Activated CD4-positive, alpha-beta T cell treated with anti-CD3 and anti-CD28 coated beads, Interleukin-2, amount 50 U/mL, for 16 hours (primary cell): ENCODE measurements around the gene ARHGAP32.

ENCODE experiments used
- DNase-seq: peaks from one replicate; pipeline ENCODE4 v3.0.0-alpha.2; 2020

Gene ARHGAP32

DNA sequence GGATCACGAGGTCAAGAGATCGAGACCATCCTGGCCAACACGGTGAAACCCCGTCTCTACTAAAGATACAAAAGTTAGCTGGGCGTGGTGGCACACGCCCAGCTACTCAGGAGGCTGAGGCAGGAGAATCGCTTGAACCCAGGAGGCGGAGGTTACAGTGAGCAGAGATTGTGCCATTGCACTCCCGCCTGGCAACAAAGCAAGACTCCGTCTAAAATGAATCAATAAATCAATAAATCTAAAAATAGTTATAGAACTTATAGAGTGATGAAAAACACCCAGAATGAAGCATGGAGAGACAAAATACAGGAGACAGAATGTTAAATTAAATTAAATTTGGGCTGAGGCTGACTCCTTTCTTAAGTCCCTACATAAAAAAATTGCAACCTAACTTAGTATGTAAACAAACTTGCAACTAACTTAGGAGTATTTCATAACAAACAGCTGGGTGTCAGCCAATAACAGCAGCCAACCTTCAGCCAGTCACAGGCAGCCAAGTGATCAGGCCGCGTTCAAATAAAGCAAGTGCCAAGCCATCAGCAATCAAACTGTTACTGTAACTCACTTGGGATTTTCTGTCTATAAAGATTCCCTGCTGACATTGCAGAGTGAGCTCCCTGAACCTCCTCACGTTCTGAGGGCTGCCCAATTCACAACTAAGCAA is 242.2 kb downstream of the ARHGAP32 start:
- no peak for DNase-seq

DNA sequence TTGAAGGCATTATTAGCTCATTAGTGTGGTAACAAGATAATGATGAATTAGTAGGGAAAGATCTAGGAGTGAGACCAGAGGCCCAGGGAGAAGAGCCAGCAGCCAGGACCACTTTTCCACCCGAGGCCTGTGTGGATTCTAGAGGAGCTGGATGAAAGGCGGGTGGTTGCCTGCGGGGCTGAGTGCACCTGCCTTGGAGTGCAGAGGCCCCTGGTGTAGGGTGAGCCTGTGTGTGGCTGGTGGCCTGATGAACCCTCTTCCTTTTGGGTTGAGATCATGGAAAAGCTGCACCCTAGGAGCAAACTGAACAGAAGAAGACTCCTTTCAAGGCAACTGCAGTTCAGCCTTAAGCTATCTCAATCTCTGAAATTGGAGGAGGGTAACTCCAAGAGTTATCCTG is 243.5 kb downstream of the ARHGAP32 start:
- DNase-seq = no peak

DNA sequence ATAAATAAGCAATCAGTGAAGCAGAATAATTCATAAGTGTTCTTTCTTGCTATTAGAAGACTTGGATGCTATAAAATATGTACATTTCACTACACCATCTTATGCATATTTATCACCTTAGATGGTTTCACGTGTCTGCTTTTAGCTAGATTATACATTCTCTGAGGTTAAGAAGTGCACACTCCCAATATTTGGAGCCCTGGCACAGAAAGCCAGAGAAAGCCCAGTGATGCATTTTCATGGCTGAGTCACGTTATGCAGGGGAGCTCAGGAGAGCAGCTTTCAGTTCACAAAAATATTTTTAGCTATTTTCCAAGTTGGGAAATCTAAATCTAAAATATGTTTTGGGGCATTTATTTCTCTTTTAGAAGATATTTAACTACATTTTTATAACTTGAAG is 244.4 kb downstream of the ARHGAP32 start:
- DNase-seq = no peak

DNA sequence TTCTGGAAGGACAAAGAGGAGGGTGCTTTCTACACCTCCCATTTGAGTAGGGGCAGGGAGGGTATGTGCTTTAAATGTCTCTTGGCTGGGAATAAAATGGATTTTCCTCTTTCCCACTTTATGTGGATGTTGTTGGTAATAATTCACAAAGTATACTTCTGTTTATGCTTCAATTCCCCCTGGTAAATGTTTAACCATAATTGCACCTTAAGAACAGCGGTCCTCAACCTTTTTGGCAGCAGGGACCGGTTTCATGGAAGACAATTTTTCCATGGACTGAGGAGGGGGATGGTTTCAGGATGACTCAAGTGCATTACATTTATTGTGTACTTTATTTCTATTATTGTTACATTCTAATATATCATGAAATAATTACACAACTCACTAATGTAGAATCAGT is 245.5 kb downstream of the ARHGAP32 start:
- no peak for DNase-seq

DNA sequence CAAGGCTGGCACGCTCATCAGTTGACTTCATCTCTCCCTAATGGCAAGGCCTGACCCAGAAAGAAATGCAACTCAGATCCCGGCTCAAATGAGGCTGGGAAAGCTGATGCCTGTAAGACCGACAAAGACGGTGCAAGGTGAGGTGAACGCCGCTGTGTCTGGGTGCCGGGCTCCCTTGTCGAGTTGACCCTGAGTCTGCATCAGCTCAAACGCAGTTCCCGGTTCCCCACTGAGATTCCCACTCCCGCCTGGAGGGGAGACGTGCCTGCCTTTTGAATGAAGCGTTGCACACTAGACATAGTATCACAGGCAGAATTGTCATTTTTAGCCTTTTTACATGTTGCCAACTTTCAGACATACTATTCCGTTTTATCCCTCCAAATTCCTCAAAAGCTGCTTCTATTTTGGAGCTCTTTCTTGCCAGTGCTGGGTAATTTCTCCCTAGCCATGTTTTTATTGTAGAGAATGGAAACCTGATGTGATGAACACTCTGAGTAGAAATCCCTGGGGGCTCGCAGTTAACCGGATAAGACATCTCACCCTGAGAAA is 248.6 kb downstream of the ARHGAP32 start:
- no peak for DNase-seq

DNA sequence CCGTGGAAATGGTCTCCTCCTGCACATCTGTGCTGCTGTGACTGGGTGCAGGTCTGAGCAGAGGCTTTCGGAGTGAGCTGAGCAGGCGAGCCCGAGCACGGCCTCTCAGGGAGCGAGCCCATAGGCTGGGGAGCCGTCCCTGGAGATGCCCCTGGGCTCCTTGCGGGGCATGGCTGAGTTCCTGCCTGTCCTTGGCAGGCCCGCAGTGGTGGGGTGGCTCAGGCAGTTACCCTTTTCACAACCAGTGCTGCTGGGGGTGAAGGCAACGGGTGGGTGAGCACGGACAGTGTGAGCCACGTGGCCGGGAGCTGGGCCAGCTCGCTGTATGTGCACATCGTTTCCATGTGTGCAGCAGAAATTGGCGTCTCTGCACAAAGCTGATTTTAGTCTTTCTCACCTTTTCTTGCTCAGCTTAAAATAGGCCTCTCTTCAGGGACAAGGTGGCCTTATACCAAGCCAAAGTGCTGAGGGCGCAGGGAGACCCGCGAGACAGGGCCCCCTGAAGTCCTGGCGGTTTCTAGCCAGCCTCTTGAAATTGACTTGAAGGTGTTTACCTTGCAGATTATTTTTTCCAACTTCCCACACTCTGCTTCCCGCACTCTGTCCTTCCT is 249.2 kb downstream of the ARHGAP32 start, which contains the start of gene TP53AIP1:
TP53AIP1 (minus strand) TSS at position 55 of the 611 bp plus-strand sequence. CDS start 5,053 bp downstream, outside the sequence.
- no peak for DNase-seq

DNA sequence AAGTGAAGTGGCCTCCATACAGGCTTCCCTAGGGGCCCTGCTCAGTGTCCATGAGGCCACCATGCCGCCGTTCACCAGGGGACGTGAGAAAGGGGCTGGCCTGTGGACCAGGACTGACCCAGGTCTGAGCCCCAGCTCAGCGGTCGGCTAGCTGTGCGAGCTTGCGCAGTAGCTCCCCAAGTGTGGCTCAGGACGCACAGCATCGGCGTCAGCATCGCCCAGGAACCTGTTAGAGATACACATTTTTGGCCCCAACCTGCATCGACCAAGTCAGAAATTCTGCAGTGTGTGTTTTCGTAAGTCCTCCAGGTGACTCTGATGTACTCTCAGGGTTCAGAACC is 249.9 kb downstream of the ARHGAP32 start:
- no peak for DNase-seq

DNA sequence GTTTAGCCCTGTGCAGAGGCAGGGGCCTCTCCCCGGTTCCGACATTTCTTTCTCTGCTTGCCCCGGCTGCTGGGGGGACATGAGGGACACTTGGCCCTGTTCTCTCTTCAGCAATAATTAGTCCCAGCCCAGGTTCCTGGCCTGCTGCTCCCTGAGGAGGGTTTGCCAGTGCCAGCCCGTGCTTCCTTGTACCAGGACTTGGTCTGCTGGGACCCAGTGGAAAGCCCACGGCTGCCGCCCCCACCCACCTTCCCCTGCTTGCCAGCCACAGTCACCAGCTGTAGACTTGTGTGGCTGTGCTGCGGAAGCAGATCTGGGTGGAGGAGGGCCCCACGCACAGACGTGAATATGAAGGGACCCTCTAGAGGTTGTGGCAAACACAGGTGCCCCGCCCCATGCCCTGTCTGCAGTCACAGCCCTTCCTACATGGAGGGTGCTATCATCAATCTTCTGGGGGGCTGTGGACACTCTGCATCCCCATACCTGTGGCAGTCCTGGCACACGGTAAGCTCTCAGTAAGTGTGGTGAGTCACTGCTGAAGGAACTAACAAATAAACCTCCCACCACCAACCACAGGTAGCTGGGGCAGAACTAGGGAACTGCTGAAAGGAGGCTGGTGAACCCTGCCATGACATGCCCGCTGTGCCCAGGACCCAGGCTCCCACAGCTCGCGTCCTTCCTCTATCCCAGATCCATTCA is 250.4 kb downstream of the ARHGAP32 start:
- no peak for DNase-seq

DNA sequence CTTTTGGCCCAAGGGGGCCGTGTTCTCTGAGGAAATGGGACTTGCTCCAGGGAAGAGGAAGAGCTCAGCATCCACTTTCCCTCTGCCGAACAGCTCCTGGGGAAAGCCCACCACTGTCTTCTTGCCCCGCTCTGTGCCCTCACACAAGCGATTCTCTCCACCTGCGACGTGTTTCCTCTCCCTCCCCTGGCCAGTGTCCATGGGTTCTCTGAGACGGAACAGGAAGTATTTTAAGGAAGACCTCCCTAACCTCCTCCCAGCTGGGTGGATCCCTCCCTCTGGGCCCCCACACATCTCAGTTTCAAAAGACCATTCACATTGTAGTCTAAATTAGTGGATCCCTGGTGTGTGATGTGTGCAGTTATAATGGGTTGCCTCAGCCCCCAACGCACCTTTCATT is 251.0 kb downstream of the ARHGAP32 start:
- no peak for DNase-seq

DNA sequence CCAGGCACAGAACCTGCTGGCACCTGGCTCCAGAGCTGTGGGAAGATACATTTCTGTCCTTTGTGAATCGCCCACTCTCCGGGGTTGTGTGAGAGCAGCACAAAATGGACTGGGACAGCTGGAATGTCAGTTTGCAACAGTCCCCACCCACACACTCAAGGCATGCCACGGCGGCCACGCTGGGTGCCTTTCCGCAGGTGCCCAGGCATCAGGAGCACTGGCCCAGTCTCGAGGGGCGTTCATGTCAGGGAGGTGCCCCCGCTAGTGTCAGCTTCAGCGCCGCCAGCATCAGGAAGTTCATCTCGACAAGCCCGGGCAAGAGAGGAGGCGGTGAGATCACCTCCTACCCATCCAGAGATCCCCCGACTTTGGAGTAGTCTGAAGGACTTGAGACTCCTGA is 251.5 kb downstream of the ARHGAP32 start:
- DNase-seq = no peak

DNA sequence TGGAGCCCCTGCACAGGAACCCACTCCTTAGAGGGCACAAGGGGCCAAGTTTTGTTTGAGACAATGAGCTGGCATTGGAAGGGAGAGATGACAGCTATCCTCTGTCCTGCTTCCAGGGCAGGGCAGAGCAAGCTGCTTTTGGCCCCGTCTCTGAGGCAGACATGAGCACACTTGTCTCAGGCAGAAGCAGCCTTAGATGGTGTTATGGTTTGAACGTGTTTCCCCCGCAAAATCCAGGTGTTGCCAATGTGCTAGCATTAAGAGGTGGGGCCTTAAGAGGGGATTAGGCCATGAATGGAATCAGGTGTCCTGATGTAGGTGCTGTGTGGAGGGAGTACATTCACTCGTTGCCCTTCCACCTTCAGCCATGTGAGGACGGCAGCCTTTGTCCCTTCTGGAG is 252.0 kb downstream of the ARHGAP32 start:
- DNase-seq = no peak

DNA sequence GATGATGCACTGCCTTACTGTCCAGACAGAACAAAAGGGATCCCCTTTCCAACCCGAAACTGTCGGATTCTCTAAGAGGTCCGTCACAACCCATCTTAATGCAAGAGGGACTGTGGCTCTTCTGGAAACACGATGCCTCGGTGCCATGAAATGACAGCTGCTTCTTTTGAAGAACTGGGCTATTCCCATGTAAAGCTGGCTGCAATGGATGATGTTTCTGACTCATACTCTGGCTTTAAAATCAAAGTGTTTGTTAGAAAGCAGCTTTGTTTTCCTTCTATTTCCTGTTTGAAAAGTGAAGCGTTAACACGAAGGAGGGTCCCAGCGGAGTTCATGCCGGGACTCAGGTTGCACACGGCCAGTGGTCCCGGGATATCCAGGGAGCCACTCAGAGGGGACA is 252.5 kb downstream of the ARHGAP32 start:
- DNase-seq = no peak

DNA sequence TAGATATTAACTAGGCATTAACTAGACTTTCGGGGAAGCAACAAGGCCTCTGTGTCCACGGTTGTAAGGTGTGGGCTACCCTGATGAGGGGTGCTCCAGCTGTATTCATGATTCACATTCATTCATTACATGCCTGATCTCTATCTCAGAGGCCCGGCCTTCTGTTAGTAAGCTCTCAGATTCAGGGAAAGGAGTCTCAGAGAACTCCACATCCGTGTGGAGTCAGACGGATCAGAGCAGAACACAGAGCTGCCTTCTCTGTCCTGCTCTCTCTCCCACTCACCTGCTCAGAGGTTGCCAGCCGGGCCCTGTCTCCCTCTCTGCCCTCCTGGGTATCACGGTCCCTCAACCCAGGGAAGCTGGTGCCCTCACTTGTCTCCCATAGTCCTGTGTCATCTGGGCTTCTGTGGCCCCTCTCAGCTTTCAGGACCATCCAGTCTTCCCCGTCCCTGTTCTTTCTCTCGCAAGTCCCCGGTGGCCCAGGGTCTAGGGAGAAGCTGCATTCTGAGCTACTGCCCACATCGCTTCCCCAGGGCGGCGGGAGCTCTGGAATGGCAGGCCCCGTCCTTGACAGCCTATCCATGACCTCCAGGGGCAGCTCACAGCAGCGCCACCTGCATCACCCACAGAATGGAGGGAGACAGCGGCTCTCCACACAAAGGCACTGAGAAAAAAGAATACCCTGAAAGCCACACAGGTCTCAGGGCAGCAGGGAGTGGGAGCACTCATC is 253.8 kb downstream of the ARHGAP32 start:
- no peak for DNase-seq

DNA sequence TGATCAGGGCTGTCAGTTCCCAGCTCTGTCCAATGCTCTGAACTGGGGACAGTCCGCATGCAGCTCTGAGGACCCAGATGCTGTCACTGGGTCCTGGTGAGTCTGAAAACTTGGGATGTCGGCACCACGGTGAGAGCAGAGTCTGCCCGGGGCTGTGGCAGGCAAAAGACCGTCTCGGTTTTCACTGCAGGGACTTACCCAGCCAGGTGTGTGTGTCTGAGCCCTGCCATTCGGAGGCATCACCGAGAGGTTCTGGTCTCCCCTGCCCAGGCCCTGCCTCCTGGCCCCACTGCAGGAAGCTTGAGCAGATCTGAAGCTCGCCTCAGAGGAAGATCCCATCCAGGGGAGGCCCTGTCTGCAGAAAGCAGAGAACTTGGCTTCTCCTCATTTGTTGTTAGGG is 254.6 kb downstream of the ARHGAP32 start:
- no peak for DNase-seq

DNA sequence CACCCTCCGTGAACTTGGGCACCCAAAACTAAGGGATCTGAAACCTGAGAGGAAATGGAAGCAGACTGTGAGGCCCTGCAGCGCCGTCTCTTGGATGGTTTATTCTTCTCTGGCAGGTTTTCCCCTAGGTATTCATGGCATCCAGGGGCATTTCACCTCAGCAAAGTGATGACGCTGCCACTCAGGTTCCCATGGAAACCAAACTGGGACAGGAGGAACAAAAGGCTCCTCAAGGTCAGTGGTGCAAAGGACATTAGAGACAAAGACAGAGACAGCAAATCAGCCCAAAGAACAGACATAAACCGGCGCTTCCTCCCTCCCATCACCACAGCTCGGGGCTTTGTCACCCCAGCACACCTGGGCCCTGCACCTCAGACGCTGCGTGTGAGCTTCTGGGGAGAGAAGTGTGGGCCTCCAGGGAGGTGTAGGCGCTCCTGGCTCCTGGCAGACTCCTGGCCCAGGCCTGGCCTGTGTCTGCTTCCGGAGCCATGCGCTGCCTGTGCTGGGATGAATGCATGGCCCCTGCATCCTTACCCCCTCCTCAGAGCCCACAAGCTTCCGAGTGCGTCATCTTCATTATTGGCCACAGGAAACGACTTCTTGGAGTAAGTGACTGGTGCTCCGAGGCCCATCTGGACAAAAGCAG is 255.4 kb downstream of the ARHGAP32 start:
- no peak for DNase-seq

DNA sequence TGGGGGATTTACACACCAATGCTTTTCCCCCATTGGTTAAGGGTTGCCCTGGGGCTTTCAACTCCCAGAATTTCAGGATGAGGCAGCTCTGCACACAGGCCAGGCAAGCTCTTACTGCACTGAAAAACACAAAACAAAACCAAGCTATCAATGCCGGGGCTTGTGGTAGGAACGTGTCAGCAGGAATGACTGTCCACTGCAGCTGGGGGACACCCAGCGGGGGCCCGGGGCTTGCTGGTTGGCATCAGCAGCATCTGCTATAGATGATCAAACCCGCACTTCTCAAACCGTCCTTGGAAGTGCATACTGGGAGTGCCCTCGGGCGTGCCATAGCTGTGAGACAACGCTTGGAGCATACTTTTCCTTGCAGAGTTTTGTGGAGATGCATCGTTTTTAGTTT is 257.2 kb downstream of the ARHGAP32 start:
- no peak for DNase-seq

DNA sequence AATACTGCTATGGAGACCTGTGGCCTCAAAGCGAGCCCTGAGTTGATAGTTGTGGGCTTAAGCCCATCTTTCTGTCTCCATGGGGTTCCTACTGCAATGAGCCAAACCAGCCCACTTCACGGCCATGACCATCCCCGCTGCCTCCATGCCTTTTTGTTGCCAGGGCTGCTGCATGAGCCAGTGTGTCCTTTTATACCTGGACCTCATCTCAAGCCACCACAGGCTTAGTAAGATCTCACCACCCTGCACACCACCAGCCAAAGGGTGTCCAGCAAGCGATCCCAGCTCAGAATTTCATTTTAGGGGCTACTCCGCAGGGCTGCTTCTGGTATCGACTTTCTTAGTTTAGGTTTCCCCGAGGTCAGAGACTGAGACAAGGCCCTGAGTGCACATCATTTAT is 257.8 kb downstream of the ARHGAP32 start:
- no peak for DNase-seq

DNA sequence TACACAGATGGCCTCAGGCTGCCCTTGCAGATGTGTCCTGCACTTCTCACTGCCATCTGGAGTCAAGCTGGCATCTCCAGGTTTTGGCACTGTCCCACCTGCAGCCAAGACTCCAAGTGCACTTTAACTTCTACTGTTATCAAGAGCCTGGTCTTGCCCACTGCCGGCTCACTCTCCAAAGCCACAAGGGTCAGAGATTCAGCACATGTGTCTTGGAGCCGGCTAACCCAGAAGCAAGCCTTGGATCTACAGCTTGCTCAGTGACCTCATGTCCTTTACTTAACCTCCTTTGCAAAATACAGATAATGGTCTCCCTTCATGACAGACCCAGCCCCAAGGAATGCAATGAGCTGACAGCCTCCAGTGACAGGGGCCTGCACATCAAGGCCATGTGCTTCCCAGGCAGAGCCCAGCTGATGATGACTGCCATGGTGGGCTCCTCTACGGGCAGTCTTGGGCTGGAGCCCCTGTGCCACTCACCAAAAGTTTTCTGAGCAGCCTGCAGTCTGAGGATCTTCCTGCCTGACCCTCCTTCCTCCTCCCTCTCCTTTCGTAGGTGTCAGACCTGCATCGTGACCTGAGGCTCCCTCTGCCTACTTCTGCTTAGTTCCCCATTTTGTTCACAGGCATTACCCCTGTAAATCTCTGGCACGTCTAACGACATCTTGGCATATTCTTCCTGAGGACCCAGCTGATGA is 258.5 kb downstream of the ARHGAP32 start:
- DNase-seq = no peak

DNA sequence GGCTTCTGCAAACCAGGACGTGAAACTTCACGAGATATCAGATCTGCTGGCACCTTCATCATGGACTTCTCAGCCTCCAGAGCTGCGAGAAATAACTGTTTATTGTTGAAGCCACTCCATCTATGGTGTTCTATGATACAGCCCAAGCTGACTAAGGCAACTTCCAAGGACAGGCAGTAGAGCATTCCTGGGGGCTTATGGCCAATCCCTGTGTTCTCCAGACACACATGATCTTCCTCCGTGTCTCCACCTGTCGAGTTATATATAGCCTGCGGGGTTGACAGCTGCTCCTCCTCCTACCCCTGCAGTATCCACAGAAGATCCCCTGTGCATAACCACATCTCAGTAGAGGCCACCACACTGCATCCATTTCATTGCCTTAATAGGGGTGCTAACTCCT is 260.5 kb downstream of the ARHGAP32 start:
- no peak for DNase-seq

DNA sequence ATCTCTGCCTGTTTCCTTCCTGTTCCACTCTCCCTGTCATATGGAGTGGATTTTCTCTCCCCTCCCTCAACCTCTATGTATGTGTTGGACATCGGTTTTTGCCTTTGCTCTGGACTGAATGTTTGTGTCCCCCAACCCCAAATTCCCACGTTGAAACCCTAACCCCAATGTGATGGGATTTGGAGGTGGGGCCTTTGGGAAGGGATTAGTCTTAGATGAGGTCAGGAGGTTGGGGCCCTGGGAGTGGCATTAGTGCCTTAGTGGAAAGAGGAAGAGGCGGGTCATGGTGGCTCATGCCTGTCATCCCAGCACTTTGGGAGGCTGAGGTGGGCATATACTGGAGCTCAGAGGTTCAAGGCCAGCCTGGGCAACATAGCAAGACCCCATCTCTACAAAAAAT is 261.1 kb downstream of the ARHGAP32 start:
- no peak for DNase-seq

DNA sequence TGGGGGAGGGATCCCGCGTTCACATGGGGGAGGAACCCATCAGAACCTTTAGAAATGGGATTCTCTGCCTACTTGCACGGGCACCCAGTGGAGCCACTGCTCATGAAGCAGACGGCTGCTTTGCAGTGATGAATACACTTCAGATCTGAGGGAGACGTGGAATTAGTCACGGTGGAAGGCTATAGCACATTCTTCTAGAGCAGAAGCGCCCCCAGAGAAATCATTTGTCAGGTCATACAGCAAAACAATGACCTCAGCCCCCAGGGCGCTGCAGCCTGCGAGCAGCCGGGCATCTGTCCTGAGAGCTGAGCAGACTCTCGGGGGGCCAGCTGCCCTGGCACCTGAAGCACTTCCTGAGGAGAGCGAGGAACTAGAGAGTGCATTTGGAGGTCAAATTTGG is 262.1 kb downstream of the ARHGAP32 start:
- no peak for DNase-seq

DNA sequence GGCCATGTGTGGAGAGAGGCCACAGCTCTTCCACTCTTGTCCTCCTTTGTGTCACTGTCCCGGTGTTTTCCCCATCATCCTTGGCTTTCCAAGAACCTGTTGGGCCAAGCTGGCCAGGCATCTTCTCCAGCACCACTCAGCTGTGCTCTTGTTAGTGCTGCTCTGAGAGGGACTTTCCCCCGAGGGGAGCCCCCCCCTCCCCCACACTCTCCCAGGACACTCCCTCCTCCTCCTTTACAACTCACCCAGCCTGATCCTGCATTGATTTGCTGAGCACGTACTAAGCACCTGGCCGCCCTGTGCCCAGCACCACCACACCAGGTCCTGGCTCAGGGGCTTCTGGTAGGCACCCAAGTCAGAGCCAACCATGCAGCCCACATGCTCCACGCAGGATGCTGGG is 262.7 kb downstream of the ARHGAP32 start:
- no peak for DNase-seq
